GM18505 (cell line): ENCODE data around the gene OPCML.

ENCODE experiments used
- ATAC-seq: cut with Tn5 transposase; IDR thresholded peaks from one replicate; pipeline ENCODE4 v1.9.1; 2021; ENCODE audit not compliant: unreplicated experiment
- POLR2A ChIP-seq: IDR thresholded peaks from 4 replicates; pipeline ENCODE4 v1.6.1; 2011; ENCODE audit warnings: borderline replicate concordance; ENCODE audit not compliant: insufficient read depth, insufficient read length; ENCODE audit errors: extremely low read depth

OPCML gene

DNA sequence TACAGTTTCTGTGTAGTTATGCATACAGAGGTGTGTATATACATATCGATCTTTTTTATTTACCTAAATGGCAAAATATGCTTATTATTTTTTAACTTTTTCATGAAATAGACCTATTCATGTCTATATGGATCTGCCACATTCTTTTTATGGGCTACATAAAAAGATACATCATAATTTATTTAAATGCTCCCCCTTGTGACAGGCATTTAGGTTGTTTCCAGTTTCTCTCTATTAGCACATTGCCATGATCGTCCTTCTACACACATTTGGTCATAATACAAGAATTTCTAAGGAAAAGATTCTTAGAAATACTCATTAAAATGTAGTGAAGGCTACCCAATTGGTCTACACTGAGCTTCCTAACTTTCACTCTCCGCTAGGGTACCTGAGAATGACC, 1067.4 kb downstream of the OPCML start:
- ATAC-seq, result no peak

DNA sequence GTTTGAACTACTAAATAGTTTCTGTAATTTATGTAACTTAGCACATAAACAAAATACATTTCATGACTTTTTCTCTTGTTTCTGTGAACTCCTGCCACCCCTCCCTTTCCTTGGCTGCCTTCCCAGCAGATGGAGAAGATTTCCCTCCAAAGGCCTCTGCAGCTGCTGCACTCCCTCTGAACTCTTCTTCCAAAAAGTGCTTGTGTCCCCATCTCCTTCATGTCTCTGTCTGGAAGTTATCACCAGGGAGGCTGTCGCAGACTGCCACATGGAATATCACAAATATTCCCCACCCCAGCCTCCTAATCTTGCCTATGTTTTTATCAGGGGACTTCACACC, 1068.3 kb downstream of the OPCML start:
- TF ChIP-seq POLR2A, result no peak
- no peak for ATAC-seq

More for the DNA sequence above, 1067.4 kb downstream of the OPCML start:
- no peak for TF ChIP-seq POLR2A

DNA sequence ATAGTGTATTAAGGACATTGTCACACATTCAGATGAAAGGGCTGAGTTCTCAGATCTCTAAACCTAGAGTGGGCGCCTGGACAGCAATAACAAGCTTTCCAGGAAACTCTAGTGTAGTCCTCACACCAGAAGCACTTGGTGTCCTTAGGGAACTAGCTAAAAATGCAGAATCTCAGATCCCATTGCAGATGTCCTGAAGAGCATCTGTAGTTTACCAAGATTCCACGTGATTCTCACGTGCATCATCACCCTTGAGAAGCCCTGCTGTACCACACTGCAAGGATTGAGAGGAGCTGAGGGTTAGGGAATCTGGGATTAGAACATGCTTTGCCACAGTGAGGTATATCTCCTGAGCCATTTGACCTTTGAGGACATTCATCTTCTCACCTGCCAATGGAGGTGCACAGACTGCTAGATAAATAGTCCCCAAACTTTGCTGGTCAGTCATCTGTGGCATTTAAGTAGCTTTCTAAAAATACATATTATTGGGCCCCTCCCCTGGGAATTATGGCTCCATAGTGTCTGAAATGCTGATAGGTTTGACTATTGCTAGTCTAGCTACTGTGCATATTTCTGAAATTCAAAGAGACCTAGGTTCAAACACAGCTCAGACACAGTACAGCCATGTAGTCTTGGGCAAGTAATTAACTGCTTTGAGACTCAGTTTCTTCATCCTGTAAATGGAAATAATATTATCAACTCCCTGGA, 1068.9 kb downstream of the OPCML start:
- no peak for ATAC-seq
- TF ChIP-seq POLR2A, result no peak

DNA sequence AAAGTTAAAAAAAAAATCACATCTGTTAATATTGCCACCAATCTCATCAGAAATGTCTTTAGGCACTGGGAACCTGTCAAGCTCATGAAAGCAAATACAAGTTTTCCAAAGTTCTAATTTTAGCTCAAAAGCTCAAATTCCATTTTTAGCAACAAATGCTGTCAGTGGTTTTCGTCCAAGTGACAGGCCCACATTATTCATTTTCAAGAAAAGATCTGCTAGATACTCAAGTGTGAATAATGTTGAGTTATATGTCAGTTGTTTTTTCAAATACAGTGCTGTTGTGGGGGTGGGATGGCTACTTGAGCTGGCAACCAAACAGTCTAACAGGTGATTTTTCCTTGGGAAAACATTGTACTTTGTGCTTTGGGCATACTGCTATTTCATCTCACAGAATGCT, 1072.6 kb downstream of the OPCML start:
- TF ChIP-seq POLR2A, result no peak
- ATAC-seq, result no peak

DNA sequence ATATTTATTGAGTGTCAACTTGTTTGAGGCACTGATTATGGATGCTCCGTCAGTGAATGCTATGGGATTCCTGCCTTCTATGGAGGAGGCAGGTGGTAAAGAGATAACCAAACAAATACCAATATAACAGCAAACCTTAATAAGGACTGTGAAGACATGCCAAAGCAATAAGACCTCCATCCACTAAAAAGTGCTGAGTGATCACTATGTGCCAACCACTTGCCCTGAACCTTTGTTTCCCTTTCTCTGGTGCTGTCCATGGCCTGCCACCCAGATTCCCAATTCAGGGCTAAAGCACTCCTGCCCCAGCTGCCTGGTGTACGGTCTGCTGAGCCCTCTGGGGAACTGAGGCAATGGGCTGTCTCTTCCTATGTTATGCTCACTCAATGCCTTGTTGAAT, 1074.9 kb downstream of the OPCML start:
- TF ChIP-seq POLR2A, result no peak
- ATAC-seq, result no peak

DNA sequence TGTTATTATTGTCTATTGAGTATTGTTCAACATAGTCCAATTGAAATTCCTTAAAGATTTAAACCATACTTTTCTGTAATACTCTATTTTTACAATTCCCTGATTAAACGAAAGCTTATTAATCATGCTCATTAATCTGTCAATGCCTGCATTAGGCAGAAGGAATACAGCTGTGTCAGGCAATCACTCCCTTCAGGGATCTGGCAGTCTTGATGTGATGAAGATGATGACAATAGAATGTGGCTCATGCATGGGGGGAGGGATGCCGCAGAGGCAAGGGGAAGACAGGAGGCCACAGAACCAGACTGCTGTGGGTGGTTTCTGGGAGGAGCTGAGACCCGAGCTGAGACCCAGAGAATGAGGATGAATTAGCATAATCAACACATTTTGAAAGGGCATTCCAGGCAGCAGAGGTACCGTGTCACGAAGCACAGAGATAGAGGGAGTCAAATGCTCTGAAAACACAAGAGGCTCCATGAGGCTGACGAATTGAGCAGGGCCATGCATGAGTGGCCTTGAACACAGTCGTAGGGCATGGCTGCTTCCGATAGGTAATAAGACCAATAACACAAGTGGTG, 1075.5 kb downstream of the OPCML start:
- no peak for TF ChIP-seq POLR2A
- ATAC-seq, result no peak

DNA sequence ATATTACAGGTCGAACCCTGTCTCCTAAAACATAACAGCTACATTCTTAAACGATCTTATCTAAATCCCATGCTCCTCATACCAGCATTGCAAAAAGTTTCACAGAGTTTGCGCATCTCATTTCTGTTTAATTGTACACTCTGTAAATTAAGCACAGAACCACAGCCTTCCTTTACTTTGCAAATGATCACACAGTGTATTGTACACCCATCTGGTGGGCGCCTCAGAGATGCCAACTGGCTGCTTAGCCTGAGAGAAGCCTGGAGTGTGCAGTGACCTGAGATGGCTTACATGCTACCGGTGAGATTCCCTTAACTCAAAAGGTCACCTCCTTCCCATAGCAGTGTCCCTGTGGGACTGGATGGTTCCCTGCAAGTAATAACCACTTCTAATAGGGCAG, 1077.3 kb downstream of the OPCML start:
- ATAC-seq, result no peak
- TF ChIP-seq POLR2A, result no peak

DNA sequence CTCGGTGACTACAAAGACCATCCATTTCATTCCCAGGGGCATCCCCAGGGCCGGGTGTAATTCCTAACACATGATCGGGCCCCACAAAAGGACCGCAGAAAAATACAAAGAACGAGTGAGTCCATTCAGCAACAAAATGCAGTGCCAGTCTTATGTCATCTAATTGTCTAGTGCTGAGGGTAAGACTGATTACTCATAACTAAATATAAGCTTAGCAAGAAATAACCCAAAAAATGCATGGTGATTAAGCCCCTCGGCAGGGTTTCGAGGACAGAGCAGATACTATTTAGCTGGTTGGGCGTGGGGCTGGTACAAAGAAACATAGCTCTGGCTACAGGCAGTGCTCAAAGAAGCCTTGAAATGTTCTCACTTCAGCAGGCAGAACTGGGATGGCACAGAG, 1078.9 kb downstream of the OPCML start:
- no peak for ATAC-seq
- TF ChIP-seq POLR2A, result no peak

DNA sequence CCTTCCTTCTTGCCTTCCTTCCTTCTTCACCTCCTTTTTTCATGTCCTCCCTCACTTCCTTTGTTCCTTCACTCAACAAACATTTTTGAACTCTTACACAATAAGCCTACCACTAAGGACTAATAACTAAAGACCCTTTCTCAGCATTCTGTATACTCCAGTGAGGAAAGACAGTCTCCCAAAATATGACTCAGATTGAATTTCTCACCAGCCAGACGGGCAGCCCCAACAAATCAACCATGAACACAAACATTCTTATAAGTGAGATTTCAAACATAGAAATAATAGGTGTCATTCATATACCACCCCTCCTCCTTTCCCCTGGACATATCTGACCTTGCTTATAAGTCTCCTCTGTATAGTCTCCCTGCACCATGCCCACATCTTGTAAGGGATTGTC, 1079.7 kb downstream of the OPCML start:
- no peak for TF ChIP-seq POLR2A
- no peak for ATAC-seq

DNA sequence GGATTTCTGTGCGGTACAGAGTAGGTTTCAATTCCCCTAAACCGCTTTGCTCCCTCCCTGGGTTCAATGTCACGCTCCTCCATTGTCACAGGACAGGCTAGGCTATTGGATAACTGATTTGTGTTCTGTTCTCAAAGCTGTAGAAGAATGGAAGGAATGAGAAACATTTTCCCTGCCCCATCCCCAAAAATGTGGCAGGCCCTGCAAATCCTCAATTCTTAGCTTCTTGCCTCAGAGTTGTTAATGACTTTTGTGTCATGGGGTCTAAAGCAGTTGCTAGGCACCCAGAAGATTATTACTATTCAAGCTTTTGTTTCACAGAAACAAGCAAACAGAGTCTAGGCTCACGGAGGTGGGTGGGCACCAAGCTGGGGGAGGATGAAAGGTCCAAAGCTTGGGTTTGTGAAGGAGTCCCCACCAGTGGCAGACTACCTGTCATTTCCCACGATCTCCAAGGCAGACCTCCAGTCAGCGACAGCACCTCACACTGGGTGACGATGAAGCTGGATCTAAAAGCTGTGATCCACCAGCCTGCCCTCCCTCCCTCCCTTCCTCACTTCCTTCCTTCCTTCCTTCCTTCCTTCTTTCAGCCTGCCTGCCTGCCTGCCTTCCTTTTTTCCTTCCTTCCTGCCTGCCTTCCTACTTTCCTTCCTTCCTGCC, 1080.2 kb downstream of the OPCML start:
- ATAC-seq, result no peak

DNA sequence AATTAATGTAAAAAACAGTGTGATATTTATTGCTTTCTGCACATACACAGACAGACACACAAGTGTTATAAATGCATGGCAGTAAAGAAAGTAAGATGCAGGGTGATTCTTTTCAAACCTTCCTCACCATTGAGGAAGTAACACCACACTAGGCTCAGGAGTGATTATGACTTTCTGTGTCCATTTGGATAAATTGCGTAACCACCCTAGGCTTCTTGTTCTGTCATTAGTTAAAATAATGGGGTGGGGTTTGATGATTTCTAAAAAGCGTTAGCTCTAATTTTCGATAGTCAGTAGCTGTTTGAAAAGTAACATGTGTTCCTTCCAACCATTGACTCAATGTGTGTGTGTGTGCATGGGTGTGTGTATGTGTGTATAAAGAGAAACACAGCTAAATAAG, 1081.7 kb downstream of the OPCML start:
- TF ChIP-seq POLR2A, result no peak
- ATAC-seq, result no peak

More for the DNA sequence above, 1080.2 kb downstream of the OPCML start:
- no peak for TF ChIP-seq POLR2A

DNA sequence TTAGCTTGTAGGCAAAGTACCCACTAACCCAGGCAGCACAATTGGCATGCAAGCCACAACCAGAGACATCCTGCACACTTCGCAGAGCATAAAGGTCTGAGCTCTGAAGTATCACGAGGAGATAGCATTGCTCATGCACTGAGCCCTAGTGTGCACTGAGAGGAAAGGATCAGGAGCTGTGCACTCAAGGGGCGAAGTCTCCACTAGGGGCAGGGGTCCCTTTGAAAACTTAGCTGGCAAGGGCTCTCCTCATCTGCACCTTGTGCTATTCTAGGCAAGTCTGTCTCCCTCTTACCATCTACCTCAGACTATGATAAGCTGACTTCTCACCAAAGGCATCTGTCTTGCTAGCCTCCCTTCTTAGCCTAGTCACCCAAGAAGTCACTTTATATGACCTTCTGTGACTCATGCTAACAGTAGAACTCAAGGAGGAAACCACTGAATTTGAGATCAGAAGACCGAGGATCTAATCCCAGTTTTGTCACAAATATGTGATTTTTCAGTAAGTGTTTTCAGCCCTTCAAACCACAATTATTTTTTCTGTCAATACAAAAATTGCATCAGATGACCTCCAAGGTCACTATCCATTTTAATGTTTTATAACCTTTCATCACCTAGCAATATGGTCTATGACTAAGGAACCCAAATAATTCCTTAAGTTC, 1083.8 kb downstream of the OPCML start:
- no peak for ATAC-seq
- no peak for TF ChIP-seq POLR2A

DNA sequence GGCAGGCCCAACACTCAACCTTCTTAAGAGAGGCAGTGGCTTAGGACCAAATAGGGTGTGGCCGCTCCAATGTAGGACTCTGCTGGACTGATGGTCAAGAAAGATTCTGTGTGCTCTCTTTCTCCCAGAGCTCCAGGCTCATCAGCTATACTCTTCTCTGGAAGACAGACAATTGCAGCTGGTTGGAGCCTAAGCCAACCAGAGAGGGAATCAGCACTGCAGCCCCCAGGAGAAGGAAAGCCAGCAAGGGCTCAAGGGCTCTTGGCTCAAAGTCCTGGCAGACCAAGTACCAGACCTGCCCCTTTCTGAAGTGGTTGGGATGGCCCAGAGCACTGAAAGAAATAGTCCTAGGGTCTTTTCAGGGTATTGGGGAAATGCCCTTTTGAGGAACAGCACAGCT, 1084.5 kb downstream of the OPCML start:
- no peak for ATAC-seq
- no peak for TF ChIP-seq POLR2A

DNA sequence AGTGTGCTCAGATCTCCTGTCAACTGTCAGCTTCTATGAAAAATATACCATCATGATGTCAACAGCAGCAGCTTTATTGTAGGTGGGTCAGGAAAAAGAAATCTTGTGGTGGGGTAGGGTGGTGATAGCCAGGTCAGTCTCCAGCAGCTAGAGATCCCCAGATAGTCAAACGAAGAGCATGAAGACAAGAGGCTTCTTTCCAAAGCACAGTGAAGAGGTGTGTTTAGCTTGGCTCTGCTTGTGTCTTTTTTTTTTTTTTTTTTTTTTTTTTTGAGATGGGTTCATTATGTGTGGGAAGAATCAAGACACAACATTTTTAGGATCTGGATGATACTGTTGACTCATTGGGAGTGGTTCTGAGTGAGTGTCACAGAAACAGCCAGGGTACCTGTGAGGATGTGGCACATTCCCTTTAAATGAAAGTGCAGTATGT, 1086.4 kb downstream of the OPCML start:
- ATAC-seq, result no peak

More for the DNA sequence above, 1086.4 kb downstream of the OPCML start:
- TF ChIP-seq POLR2A, result no peak
